ENCODE measurements around the gene C1R.

The C1R gene

GRCh38 chr12:7127916-7128626, 35.8 kb upstream of the C1R start:
- no peak for DNase-seq (ENCODE audit: low read depth)
- H3K4me3 ChIP-seq (replicated peaks; ENCODE audit: low read depth, low read length), result no peak overlapping the region

GRCh38 chr12:7125632-7126227, 33.5 kb upstream of the C1R start:
- no peak overlapping the region for H3K4me3 ChIP-seq (replicated peaks; ENCODE audit: low read depth, low read length)
- DNase-seq (ENCODE audit: low read depth), result no peak
- TF ChIP-seq CTCF (IDR thresholded peaks at IDR 0.05; ENCODE audit: low read length, missing control alignments), result no peak

More at GRCh38 chr12:7127916-7128626, 35.8 kb upstream of the C1R start:
- no peak for TF ChIP-seq CTCF (IDR thresholded peaks at IDR 0.05; ENCODE audit: low read length, missing control alignments)

- DNase-seq (ENCODE audit: low read depth), result no peak
These were observed 31.7 kb upstream of the C1R start for GRCh38 chr12:7123806-7124522.

GRCh38 chr12:7122811-7123769, 30.8 kb upstream of the C1R start:
- H3K4me3 ChIP-seq (replicated peaks; ENCODE audit: low read depth, low read length), result no peak overlapping the region
- DNase-seq (ENCODE audit: low read depth), result peak; percentile 18
- no peak for TF ChIP-seq CTCF (IDR thresholded peaks at IDR 0.05; ENCODE audit: low read length, missing control alignments)

More at GRCh38 chr12:7123806-7124522, 31.7 kb upstream of the C1R start:
- H3K4me3 ChIP-seq (replicated peaks; ENCODE audit: low read depth, low read length), result no peak overlapping the region
- TF ChIP-seq CTCF (IDR thresholded peaks at IDR 0.05; ENCODE audit: low read length, missing control alignments), result no peak

GRCh38 chr12:7121324-7121723, 29.1 kb upstream of the C1R start:
- no peak overlapping the region for H3K4me3 ChIP-seq (replicated peaks; ENCODE audit: low read depth, low read length)
- no peak for TF ChIP-seq CTCF (IDR thresholded peaks at IDR 0.05; ENCODE audit: low read length, missing control alignments)
- DNase-seq (ENCODE audit: low read depth), result no peak

- H3K4me3 ChIP-seq (replicated peaks; ENCODE audit: low read depth, low read length), result no peak overlapping the region
- no peak for DNase-seq (ENCODE audit: low read depth)
- no peak for TF ChIP-seq CTCF (IDR thresholded peaks at IDR 0.05; ENCODE audit: low read length, missing control alignments)
These were observed 27.9 kb upstream of the C1R start for GRCh38 chr12:7120166-7120565.

Measured in fibroblast of pulmonary artery (primary cell).